Measurements from ENCODE around the gene S1PR2.
"Not testable (repeated sequence)": the region's sequence is repeated elsewhere in the genome, so short reads cannot be mapped to it uniquely, and the experiment has no call there.

Gene S1PR2

DNA sequence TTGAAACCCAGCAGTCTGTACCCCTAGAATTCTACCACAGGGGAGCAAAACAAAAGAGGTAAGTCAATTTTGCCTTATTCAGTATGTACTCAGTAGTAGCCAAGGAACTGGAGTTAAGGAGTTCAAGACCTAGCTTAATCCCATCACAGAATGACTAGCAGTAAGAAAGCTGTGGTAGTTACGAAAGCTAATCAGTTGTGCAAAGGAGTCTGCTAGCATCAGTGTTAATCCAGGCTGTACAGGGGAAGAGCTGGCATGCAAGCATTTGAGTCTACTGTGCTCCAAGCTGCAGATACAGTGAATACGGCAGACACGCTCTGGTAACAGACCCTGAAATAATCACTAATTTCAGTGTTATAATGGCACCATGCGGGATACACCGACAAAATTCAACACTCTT lies 41.1 kb downstream of the S1PR2 start:
- peak; percentile 43 for DNase-seq (ENCODE audit: low read depth)

DNA sequence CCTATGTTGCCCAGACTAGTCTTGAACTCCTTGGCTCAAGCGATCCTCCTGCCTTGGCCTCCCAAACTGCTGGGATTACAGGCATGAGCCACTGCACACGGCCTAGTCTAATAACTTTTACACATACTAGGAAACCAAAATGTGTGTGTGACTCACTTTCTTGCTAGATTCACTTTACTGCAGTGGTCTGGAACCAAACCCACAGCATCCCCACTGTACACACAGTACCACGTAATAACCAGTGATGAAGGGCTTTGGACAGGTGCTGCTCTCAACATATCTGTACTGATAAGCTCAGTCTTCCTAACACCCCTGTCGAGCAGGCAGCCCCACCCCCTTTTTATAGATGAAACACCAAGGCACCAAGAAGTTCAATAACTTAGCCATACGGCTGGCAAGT lies 41.5 kb downstream of the S1PR2 start:
- no peak for DNase-seq (ENCODE audit: low read depth)

- no peak for DNase-seq (ENCODE audit: low read depth)
These were observed 43.8 kb downstream of the S1PR2 start for GRCh38 chr19:10187315-10187714.

GRCh38 chr19:10184636-10185035 lies 46.5 kb downstream of the S1PR2 start:
- DNase-seq (ENCODE audit: low read depth): no peak

DNA sequence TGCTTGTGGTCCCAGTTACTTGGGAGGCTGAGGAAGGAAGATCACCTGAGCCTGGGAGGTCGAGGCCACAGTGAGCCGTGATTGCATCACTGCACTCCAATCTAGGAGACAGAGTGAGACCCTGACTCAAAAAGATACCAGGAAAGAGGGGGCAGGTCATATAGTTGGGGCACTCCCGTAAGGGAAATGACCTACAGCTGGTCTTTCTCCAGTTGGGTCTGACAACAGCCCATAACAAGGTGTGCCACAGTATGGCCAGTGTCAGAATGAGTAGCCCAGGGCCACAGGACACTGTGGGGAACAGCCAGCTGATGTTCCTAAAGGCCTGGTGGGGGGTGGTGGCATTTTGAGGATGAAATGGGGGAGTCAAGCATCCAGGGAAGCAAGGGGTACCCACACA lies 47.2 kb downstream of the S1PR2 start:
- DNase-seq (ENCODE audit: low read depth): no peak

DNA sequence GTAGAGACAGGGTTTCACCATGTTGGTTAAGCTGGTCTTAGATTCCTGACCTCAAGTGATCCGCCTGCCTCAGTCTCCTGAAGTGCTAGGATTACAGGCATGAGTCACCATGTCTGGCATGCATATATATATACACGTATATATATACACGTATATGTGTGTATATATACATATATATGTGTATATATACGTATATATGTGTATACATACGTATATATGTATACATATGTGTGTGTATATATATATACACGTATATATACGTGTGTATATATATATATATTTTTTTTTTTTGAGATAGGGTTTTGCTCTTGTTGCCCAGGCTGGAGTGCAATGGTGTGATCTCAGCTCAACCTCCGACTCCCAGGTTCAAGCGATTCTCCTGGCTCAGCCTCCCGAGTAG lies 48.3 kb downstream of the S1PR2 start:
- DNase-seq (ENCODE audit: low read depth): peak; percentile 35

DNA sequence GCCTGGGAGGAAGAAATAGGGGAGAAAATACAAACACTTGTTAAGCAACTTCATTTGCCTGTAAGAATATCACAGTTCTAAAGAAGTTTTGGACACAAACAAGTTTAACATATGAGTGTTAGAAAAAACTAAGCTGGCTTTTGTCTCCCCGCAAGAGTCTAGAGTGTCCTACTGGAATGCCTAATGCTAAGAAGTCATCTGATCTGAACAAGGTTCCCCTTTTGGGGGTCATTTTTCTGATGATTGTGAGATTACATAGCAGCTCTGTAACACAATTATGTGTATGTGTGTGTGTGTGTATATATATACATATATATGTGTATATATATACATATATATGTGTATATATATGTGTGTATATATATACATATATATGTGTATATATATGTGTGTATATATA lies 49.1 kb downstream of the S1PR2 start:
- no peak for DNase-seq (ENCODE audit: low read depth)

DNA sequence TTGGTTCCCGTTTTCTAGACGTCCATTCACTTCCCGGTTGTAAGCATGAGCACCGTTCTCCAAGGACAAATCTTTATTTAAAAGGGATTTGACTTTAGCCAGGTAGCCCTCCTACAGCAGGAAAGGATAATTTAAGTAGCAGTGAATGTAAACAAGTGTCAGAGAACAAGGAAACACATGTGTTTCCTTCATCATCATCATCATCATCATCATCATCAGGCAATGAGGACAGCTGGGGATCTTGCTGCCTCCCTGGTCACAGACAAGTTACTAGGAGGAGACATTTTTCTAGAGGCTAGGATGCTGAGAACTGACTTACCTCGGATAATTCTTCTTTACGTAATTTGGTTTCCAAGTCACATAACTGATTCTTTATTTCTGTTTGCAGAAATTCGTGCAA lies 50.7 kb downstream of the S1PR2 start:
- DNase-seq (ENCODE audit: low read depth): no peak

DNA sequence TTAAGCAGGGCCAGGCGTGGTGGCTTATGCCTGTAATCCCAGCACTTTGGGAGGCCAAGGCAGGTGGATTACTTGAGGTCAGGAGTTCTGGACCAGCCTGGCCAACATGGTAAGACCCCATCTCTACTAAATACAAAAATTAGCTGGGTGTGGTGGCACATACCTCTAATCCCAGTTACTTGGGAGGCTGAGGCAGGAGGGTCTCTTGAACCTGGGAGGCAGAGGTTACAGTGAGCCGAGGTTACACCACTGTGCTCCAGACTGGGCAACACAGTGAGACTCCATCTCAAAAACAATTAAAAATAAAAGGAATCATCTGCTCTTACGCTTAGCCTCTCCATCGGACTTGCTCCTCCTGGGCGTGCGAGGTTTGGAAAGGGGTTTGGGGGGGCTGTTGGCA lies 51.1 kb downstream of the S1PR2 start:
- not testable (repeated sequence) for DNase-seq (ENCODE audit: low read depth)

DNA sequence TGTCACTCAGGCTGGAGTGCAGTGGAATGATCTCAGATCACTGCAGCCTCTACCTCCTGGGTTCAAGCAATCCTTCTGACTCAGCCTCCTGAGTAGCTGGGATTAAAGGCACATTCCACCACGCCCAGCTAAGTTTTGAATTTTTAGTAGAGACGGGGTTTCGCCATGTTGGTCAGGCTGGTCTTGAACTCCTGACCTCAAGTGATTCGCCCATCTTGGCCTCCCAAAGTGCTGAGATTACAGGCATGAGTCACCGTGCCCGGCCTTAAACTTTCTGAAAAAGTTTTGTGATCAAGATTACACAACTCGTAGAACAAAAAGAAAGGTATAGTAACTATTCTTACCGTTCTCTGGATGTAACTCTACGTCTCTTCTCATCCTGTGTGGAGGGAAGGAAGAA lies 57.6 kb downstream of the S1PR2 start:
- DNase-seq (ENCODE audit: low read depth): peak; percentile 74
